ENCODE measurements around the gene CLIC5.

DNA sequence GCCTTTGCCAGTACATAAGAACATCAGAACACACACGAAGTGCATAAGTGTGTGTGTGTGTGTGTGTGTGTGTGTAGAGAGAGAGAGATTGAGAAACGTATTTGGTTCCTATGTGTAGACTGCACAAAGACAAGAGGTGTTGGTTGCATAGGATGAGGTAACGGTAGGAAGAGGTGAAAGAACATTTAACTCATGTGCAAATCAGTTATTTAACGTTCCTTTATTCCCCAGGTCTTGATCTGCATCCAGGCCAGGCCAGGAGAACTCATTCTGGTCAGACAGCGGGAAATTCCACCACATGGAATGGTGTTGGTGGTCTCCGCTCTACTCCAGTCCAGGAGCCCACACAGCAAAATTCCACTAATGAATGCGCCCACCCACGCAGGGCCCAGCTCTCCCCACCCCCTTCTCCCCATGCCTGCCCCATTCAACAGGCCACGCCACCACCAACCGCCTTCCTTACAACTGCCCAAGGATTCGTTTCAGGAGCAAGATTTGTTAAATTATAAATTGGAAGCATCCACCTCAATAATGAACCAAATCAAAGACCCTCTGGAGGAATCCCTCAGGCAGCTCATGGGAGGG lies 86.8 kb downstream of the CLIC5 start:
- TF ChIP-seq, protein P1, sequence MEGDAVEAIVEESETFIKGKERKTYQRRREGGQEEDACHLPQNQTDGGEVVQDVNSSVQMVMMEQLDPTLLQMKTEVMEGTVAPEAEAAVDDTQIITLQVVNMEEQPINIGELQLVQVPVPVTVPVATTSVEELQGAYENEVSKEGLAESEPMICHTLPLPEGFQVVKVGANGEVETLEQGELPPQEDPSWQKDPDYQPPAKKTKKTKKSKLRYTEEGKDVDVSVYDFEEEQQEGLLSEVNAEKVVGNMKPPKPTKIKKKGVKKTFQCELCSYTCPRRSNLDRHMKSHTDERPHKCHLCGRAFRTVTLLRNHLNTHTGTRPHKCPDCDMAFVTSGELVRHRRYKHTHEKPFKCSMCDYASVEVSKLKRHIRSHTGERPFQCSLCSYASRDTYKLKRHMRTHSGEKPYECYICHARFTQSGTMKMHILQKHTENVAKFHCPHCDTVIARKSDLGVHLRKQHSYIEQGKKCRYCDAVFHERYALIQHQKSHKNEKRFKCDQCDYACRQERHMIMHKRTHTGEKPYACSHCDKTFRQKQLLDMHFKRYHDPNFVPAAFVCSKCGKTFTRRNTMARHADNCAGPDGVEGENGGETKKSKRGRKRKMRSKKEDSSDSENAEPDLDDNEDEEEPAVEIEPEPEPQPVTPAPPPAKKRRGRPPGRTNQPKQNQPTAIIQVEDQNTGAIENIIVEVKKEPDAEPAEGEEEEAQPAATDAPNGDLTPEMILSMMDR (IDR thresholded peaks at IDR 0.05): no peak
- no peak for TF ChIP-seq POLR2A (IDR thresholded peaks at IDR 0.05)
